Activated CD4-positive, alpha-beta memory T cell treated with anti-CD3 and anti-CD28 coated beads for 36 hours (primary cell): ENCODE data around the gene ACOT7. TPM values are rescaled to one million over a fixed set of nuclear protein-coding genes. Genes with fewer than 3 reads are reported as not detected.
"Not testable (repeated sequence)": the region's sequence is repeated elsewhere in the genome, so short reads cannot be mapped to it uniquely, and the experiment has no call there.

Experiments
- CTCF ChIA-PET: fragments of 350-600 bp; sonication (Branson Sonifier 250); formaldehyde crosslinking; loops from one replicate; lab custom pipeline; 2021; ENCODE audit warnings: antibody characterized with exemption, inconsistent platforms; lab: Charles Lee
- POLR2A ChIA-PET: fragments of 350-600 bp; sonication (Branson Sonifier 250); formaldehyde crosslinking; loops from one replicate; lab custom pipeline; 2021; ENCODE audit warnings: antibody characterized with exemption; lab: Charles Lee
- DNase-seq: peaks from one replicate; pipeline ENCODE4 v3.0.0-alpha.2; 2020
- H3K27ac Mint-ChIP-seq: one replicate; pipeline ENCODE4 v1.8.0; 2021; ENCODE audit warnings: mixed read lengths
- H3K27me3 Mint-ChIP-seq: one replicate; pipeline ENCODE4 v1.8.0; 2021; ENCODE audit warnings: mixed read lengths
- H3K36me3 Mint-ChIP-seq: one replicate; pipeline ENCODE4 v1.8.0; 2021; ENCODE audit warnings: mixed read lengths
- H3K4me1 Mint-ChIP-seq: one replicate; pipeline ENCODE4 v1.8.0; 2021; ENCODE audit warnings: low read depth, mixed read lengths
- H3K4me3 Mint-ChIP-seq: one replicate; pipeline ENCODE4 v1.8.0; 2021; ENCODE audit warnings: mild to moderate bottlenecking, mixed read lengths
- H3K9me3 Mint-ChIP-seq: one replicate; pipeline ENCODE4 v1.8.0; 2021; ENCODE audit warnings: mixed read lengths
- intact Hi-C: fragments of 100-400 bp; cut with micrococcal nuclease; formaldehyde crosslinking; loops from one replicate; pipeline ENCODE4 v1.15.1; 2023
- total RNA-seq, 2 experiments: library from RNA; stranded (reverse); gene quantifications; one replicate each; pipeline ENCODE4 v1.2.3, GENCODE V29; 2021

The ACOT7 gene
- total RNA-seq, 2 experiments from 2014 or later, result 93.8 to 94.6 TPM

- Mint-ChIP-seq H3K4me3 (no peak overlapping the region), H3K27ac (no peak overlapping the region), H3K27me3 (no peaks in the 10 kb centered on the region), H3K36me3 (peaks cover 2% of the 10 kb centered on the region), H3K9me3 (peaks cover 4% of the 10 kb centered on the region), H3K4me1 (peaks cover 20% of the 10 kb centered on the region)
- POLR2A ChIA-PET, result no interaction called here
- intact Hi-C loops, result no loop called here
- CTCF ChIA-PET, result interaction anchor here (0.8 to 2.3 kb wide), 4 partner anchors 20 to 123 kb away, joined by 3 to 9 read pairs (median 5); no protein-coding TSS in a partner anchor
- DNase-seq, result no peak
Measured at GRCh38 chr1:6367381-6368012, 26.1 kb downstream of the ACOT7 start.

GRCh38 chr1:6365047-6365446, 28.5 kb downstream of the ACOT7 start:
- peak; percentile 58 for DNase-seq
- POLR2A ChIA-PET, result no interaction called here
- CTCF ChIA-PET, result no interaction called here
- no peaks in the 10 kb centered on the region for H3K27me3 Mint-ChIP-seq
- peaks cover 4% of the 10 kb centered on the region for H3K9me3 Mint-ChIP-seq
- H3K36me3 Mint-ChIP-seq, result peaks cover 2% of the 10 kb centered on the region
- H3K4me3 Mint-ChIP-seq, result no peak overlapping the region
- peaks cover 25% of the 10 kb centered on the region for H3K4me1 Mint-ChIP-seq
- H3K27ac Mint-ChIP-seq, result peak overlapping the region; percentile 59
- intact Hi-C loops, result no loop called here

GRCh38 chr1:6363085-6363884, 30.3 kb downstream of the ACOT7 start:
- H3K27ac Mint-ChIP-seq, H3K4me3 Mint-ChIP-seq, intact Hi-C loops, H3K9me3 Mint-ChIP-seq, H3K27me3 Mint-ChIP-seq, H3K36me3 Mint-ChIP-seq: not testable (repeated sequence)
- ChIA-PET CTCF (interaction anchor here (0.6 to 7.7 kb wide), 15 partner anchors 8 to 464 kb away, joined by 3 to 47 read pairs (median 4); partner anchors contain the start of genes ACOT7 and HES2), POLR2A (interaction anchor here (1.3 kb wide), 1 partner anchor 30 kb away, joined by 5 read pairs; the partner anchor contains the start of gene ACOT7)
- peaks cover 42% of the 10 kb centered on the region for H3K4me1 Mint-ChIP-seq
- DNase-seq, result peak; percentile 61

- no peaks in the 10 kb centered on the region for H3K27me3 Mint-ChIP-seq
- H3K27ac Mint-ChIP-seq, result no peak overlapping the region
- intact Hi-C loops, result no loop called here
- POLR2A ChIA-PET, result no interaction called here
- H3K4me3 Mint-ChIP-seq, result no peak overlapping the region
- H3K4me1 Mint-ChIP-seq, result peaks cover 50% of the 10 kb centered on the region
- no peak for DNase-seq
- H3K36me3 Mint-ChIP-seq, result no peaks in the 10 kb centered on the region
- no peaks in the 10 kb centered on the region for H3K9me3 Mint-ChIP-seq
- CTCF ChIA-PET, result interaction anchor here (0.7 to 7.7 kb wide), 8 partner anchors 13 to 117 kb away, joined by 3 to 47 read pairs (median 12); partner anchors contain the start of genes ACOT7 and HES2
Measured at GRCh38 chr1:6361124-6361775, 32.3 kb downstream of the ACOT7 start.

- ChIA-PET CTCF (interaction anchor here (0.7 to 7.7 kb wide), 5 partner anchors 12 to 78 kb away, joined by 3 to 47 read pairs (median 5); partner anchors contain the start of genes ACOT7 and HES2), POLR2A (interaction anchor here (3.9 kb wide), 1 partner anchor 33 kb away, joined by 34 read pairs; the partner anchor contains the start of gene ACOT7)
- Mint-ChIP-seq H3K27me3 (no peaks in the 10 kb centered on the region), H3K36me3 (no peaks in the 10 kb centered on the region), H3K4me3 (no peak overlapping the region), H3K9me3 (no peaks in the 10 kb centered on the region), H3K4me1 (peaks cover 48% of the 10 kb centered on the region), H3K27ac (peak overlapping the region; percentile 71)
- no peak for DNase-seq
- intact Hi-C loops, result no loop called here
Measured at GRCh38 chr1:6360517-6361070, 33.0 kb downstream of the ACOT7 start.

- peaks cover 46% of the 10 kb centered on the region for H3K4me1 Mint-ChIP-seq
- DNase-seq, result no peak
Measured at GRCh38 chr1:6360117-6360496, 33.5 kb downstream of the ACOT7 start.

GRCh38 chr1:6359216-6360116, 34.1 kb downstream of the ACOT7 start:
- Mint-ChIP-seq H3K9me3 (no peaks in the 10 kb centered on the region), H3K27ac (peak overlapping the region; percentile 90), H3K4me1 (peaks cover 42% of the 10 kb centered on the region), H3K36me3 (no peaks in the 10 kb centered on the region), H3K4me3 (peak overlapping the region; percentile 55), H3K27me3 (no peaks in the 10 kb centered on the region)
- intact Hi-C loops, result loop anchor here (1.0 to 2.0 kb wide), 3 partner anchors 11 to 45 kb away; partner anchors contain the start of gene ACOT7
- peak; percentile 74 for DNase-seq
- ChIA-PET CTCF (interaction anchor here (0.6 to 7.7 kb wide), 14 partner anchors 11 to 117 kb away, joined by 3 to 47 read pairs (median 3); partner anchors contain the start of genes ACOT7 and HES2), POLR2A (interaction anchor here (0.9 to 3.9 kb wide), 2 partner anchors 11 to 34 kb away, joined by 5 to 34 read pairs; partner anchors contain the start of gene ACOT7)

More at GRCh38 chr1:6360117-6360496, 33.5 kb downstream of the ACOT7 start:
- Mint-ChIP-seq H3K27ac (peak overlapping the region; percentile 90), H3K27me3 (no peaks in the 10 kb centered on the region), H3K4me3 (no peak overlapping the region), H3K36me3 (no peaks in the 10 kb centered on the region), H3K9me3 (no peaks in the 10 kb centered on the region)
- POLR2A ChIA-PET, result interaction anchor here (3.9 kb wide), 1 partner anchor 33 kb away, joined by 34 read pairs; the partner anchor contains the start of gene ACOT7
- intact Hi-C loops, result no loop called here
- CTCF ChIA-PET, result interaction anchor here (1.0 to 7.7 kb wide), 4 partner anchors 12 to 79 kb away, joined by 3 to 47 read pairs (median 14); partner anchors contain the start of genes ACOT7 and HES2

- ChIA-PET CTCF (interaction anchor here (0.7 to 7.7 kb wide), 11 partner anchors 10 to 154 kb away, joined by 3 to 47 read pairs (median 3); partner anchors contain the start of gene ACOT7), POLR2A (interaction anchor here (0.9 to 3.9 kb wide), 2 partner anchors 10 to 35 kb away, joined by 5 to 34 read pairs; partner anchors contain the start of gene ACOT7)
- H3K36me3 Mint-ChIP-seq, result no peaks in the 10 kb centered on the region
- no peaks in the 10 kb centered on the region for H3K9me3 Mint-ChIP-seq
- intact Hi-C loops, result loop anchor here (1.0 to 2.0 kb wide), 3 partner anchors 10 to 46 kb away; partner anchors contain the start of gene ACOT7
- H3K27ac Mint-ChIP-seq, result peak overlapping the region; percentile 90
- no peaks in the 10 kb centered on the region for H3K27me3 Mint-ChIP-seq
- DNase-seq, result peak; percentile 75
- peak overlapping the region; percentile 55 for H3K4me3 Mint-ChIP-seq
- peaks cover 38% of the 10 kb centered on the region for H3K4me1 Mint-ChIP-seq
Measured at GRCh38 chr1:6358757-6359201, 34.8 kb downstream of the ACOT7 start.

GRCh38 chr1:6358144-6358624, 35.4 kb downstream of the ACOT7 start:
- Mint-ChIP-seq H3K36me3 (no peaks in the 10 kb centered on the region), H3K4me3 (peak overlapping the region; percentile 55), H3K9me3 (no peaks in the 10 kb centered on the region), H3K27ac (peak overlapping the region; percentile 90), H3K4me1 (peaks cover 32% of the 10 kb centered on the region), H3K27me3 (no peaks in the 10 kb centered on the region)
- intact Hi-C loops, result loop anchor here (2.0 kb wide), 1 partner anchor 47 kb away; no protein-coding TSS in a partner anchor
- DNase-seq, result peak; percentile 50
- POLR2A ChIA-PET, result interaction anchor here (0.9 to 3.9 kb wide), 2 partner anchors 9 to 35 kb away, joined by 5 to 34 read pairs; partner anchors contain the start of gene ACOT7
- CTCF ChIA-PET, result interaction anchor here (0.7 to 7.7 kb wide), 8 partner anchors 10 to 153 kb away, joined by 3 to 47 read pairs (median 5); partner anchors contain the start of gene ACOT7
